OCI-LY1 (cell line): ENCODE data around the gene MYCL.

ENCODE experiments used
- H2AFZ ChIP-seq: fragments of 200-600 bp; sonication (generic), shearing (Covaris generic); 2 replicates; pipeline ENCODE4 v1.6.0; 2014; ENCODE audit warnings: antibody characterized with exemption, mild to moderate bottlenecking, low read length
- H3F3A ChIP-seq: fragments of 200-600 bp; sonication (generic), shearing (Covaris generic); 2 replicates; pipeline ENCODE4 v1.6.0; 2014; ENCODE audit warnings: mild to moderate bottlenecking, antibody characterized with exemption, low read length, moderate library complexity; ENCODE audit not compliant: insufficient read depth
- H3K27ac ChIP-seq: fragments of 200-600 bp; sonication (generic); 2 replicates; pipeline ENCODE4 v1.5.1; 2014; ENCODE audit warnings: low read length, mixed run types, mild to moderate bottlenecking, low read depth; ENCODE audit not compliant: poor library complexity, severe bottlenecking
- H3K27me3 ChIP-seq: fragments of 200-600 bp; sonication (generic); 2 replicates; pipeline ENCODE4 v1.6.0; 2014; ENCODE audit warnings: antibody characterized with exemption, mild to moderate bottlenecking, low read length, moderate library complexity; ENCODE audit not compliant: insufficient read depth
- H3K36me3 ChIP-seq: fragments of 200-600 bp; sonication (generic); 2 replicates; pipeline ENCODE4 v1.6.1; 2014; ENCODE audit warnings: mild to moderate bottlenecking, antibody characterized with exemption, low read length, moderate library complexity, mixed read lengths; ENCODE audit not compliant: insufficient read depth
- H3K4me1 ChIP-seq: fragments of 200-600 bp; sonication (generic); 2 replicates; pipeline ENCODE4 v1.5.1; 2014; ENCODE audit warnings: mild to moderate bottlenecking, low read length, moderate library complexity; ENCODE audit not compliant: insufficient read depth, severe bottlenecking
- H3K4me2 ChIP-seq: fragments of 200-600 bp; sonication (generic), shearing (Covaris generic); 2 replicates; pipeline ENCODE4 v1.6.1; 2014; ENCODE audit warnings: low read length
- H3K4me3 ChIP-seq: fragments of 200-600 bp; sonication (generic); 2 replicates; pipeline ENCODE4 v1.5.1; 2014; ENCODE audit warnings: low read length, low read depth, mild to moderate bottlenecking, mixed read lengths; ENCODE audit not compliant: poor library complexity, severe bottlenecking
- H3K79me2 ChIP-seq: fragments of 200-600 bp; shearing (Covaris generic); 2 replicates; pipeline ENCODE4 v1.6.1; 2016; ENCODE audit warnings: mixed run types, low read length, mixed read lengths; ENCODE audit not compliant: insufficient read depth
- H3K9ac ChIP-seq: fragments of 200-600 bp; sonication (generic), shearing (Covaris generic); 2 replicates; pipeline ENCODE4 v1.6.1; 2014; ENCODE audit warnings: mild to moderate bottlenecking, low read length, mixed read lengths
- H3K9me2 ChIP-seq: fragments of 200-600 bp; sonication (generic), shearing (Covaris generic); 2 replicates; pipeline ENCODE4 v1.6.1; 2014; ENCODE audit warnings: low read depth, mild to moderate bottlenecking, low read length, mixed read lengths
- H3K9me3 ChIP-seq: fragments of 200-600 bp; shearing (Covaris generic); 2 replicates; pipeline ENCODE4 v1.6.1; 2014; ENCODE audit warnings: low read length, mixed read lengths
- H4K20me1 ChIP-seq: fragments of 200-600 bp; sonication (generic), shearing (Covaris generic); 2 replicates; pipeline ENCODE4 v1.6.0; 2016; ENCODE audit warnings: mild to moderate bottlenecking, low read length; ENCODE audit not compliant: insufficient read depth
- CTCF ChIP-seq: fragments of 200-600 bp; sonication (generic), shearing (Covaris generic); IDR thresholded peaks from 2 replicates; pipeline ENCODE4 v1.5.1; 2017; ENCODE audit warnings: mild to moderate bottlenecking, antibody characterized with exemption, low read length, moderate library complexity, mixed read lengths
- EZH2 ChIP-seq: fragments of 200-600 bp; sonication (generic), shearing (Covaris generic); IDR thresholded peaks from 2 replicates; pipeline ENCODE4 v1.8.0; 2017; ENCODE audit warnings: borderline replicate concordance, mixed run types, mild to moderate bottlenecking, antibody characterized with exemption, low read length, moderate library complexity, mixed read lengths

Gene MYCL

GRCh38 chr1:39849203-39849602 lies 52.5 kb downstream of the MYCL start:
- Histone ChIP-seq H3K27me3 (no peaks in the 10 kb centered on the region), H3K79me2 (no peaks in the 10 kb centered on the region), H3K4me3 (no peak overlapping the region), H3K9me2 (no peaks in the 10 kb centered on the region), H4K20me1 (no peaks in the 10 kb centered on the region), H3F3A (peaks cover 9% of the 10 kb centered on the region; the same call in 1 of the 2 replicates), H3K9ac (no peak overlapping the region), H3K4me2 (no peak overlapping the region), H3K36me3 (peaks cover 52% of the 10 kb centered on the region), H3K4me1 (peaks cover 35% of the 10 kb centered on the region), H3K9me3 (no peaks in the 10 kb centered on the region), H3K27ac (no peak overlapping the region), H2AFZ (no peak overlapping the region)
- no peak for TF ChIP-seq EZH2
- TF ChIP-seq CTCF, result no peak

- Histone ChIP-seq H3K9ac (no peak overlapping the region), H3K9me3 (no peaks in the 10 kb centered on the region), H4K20me1 (no peaks in the 10 kb centered on the region), H3K9me2 (no peaks in the 10 kb centered on the region), H2AFZ (no peak overlapping the region), H3K36me3 (peaks cover 58% of the 10 kb centered on the region), H3K4me1 (peaks cover 35% of the 10 kb centered on the region), H3F3A (peaks cover 9% of the 10 kb centered on the region; the same call in 1 of the 2 replicates), H3K27ac (no peak overlapping the region), H3K79me2 (no peaks in the 10 kb centered on the region), H3K27me3 (no peaks in the 10 kb centered on the region), H3K4me2 (no peak overlapping the region), H3K4me3 (no peak overlapping the region)
- no peak for TF ChIP-seq CTCF
- no peak for TF ChIP-seq EZH2
These were observed 53.8 kb downstream of the MYCL start for GRCh38 chr1:39847940-39848339.

- no peaks in the 10 kb centered on the region for H4K20me1 ChIP-seq
- H3K4me3 ChIP-seq, result no peak overlapping the region
- peak overlapping the region; percentile 27; the same call in 1 of the 2 replicates for H3K9ac ChIP-seq
- TF ChIP-seq EZH2, result no peak
- no peak for TF ChIP-seq CTCF
- H3F3A ChIP-seq, result peaks cover 9% of the 10 kb centered on the region; the same call in 1 of the 2 replicates
- no peaks in the 10 kb centered on the region for H3K9me2 ChIP-seq
- H2AFZ ChIP-seq, result no peak overlapping the region
- no peaks in the 10 kb centered on the region for H3K27me3 ChIP-seq
- H3K4me2 ChIP-seq, result no peak overlapping the region; the same call in 1 of the 2 replicates
- no peaks in the 10 kb centered on the region for H3K9me3 ChIP-seq
- H3K79me2 ChIP-seq, result no peaks in the 10 kb centered on the region
- peak overlapping the region; percentile 94 for H3K27ac ChIP-seq
- H3K36me3 ChIP-seq, result peaks cover 61% of the 10 kb centered on the region
- peaks cover 35% of the 10 kb centered on the region for H3K4me1 ChIP-seq
These were observed 54.9 kb downstream of the MYCL start for GRCh38 chr1:39846796-39847195.
